Tibial nerve (tissue), 4 donors: ENCODE measurements around the gene LRRC1. TPM values are rescaled to one million over a fixed set of nuclear protein-coding genes. Genes with fewer than 3 reads are reported as not detected.

Experiments used
- DNase-seq, 2 donors: peaks; one replicate each; pipeline ENCODE4 v3.0.0-alpha.2; 2019; ENCODE audit warnings: low spot score in 2 of 2
- H3K27ac ChIP-seq, 4 donors: fragments of 200-600 bp; sonication (generic) in 3 of 4; one replicate each; pipeline ENCODE4 v1.5.1; 2017 to 2019; ENCODE audit warnings: mild to moderate bottlenecking in 1 of 4
- H3K27me3 ChIP-seq, 2 donors: fragments of 200-600 bp; sonication (generic) in 1 of 2; one replicate each; pipeline versions ENCODE4 v1.5.1 to v1.6.0; 2017 to 2019
- H3K36me3 ChIP-seq, 3 donors: fragments of 200-600 bp; sonication (generic); one replicate each; pipeline ENCODE4 v1.5.1; 2018 to 2019
- H3K4me1 ChIP-seq, 4 donors: fragments of 200-600 bp; sonication (generic) in 3 of 4; one replicate each; pipeline ENCODE4 v1.5.1; 2017 to 2019
- H3K4me3 ChIP-seq, 4 donors: fragments of 200-600 bp; sonication (generic) in 3 of 4; one replicate each; pipeline ENCODE4 v1.5.1; 2017 to 2019; ENCODE audit warnings: mild to moderate bottlenecking in 1 of 4, moderate library complexity in 1 of 4
- H3K9me3 ChIP-seq, 4 donors: fragments of 200-600 bp; sonication (generic) in 3 of 4; one replicate each; pipeline ENCODE4 v1.5.1; 2017 to 2019
- EP300 ChIP-seq, 2 donors: sonication (generic); formaldehyde crosslinking; IDR thresholded peaks; one replicate each; pipeline ENCODE4 v1.6.1; 2017; ENCODE audit warnings: antibody characterized with exemption in 2 of 2, mild to moderate bottlenecking in 1 of 2
- POLR2A ChIP-seq, 2 donors: fragments of 450-650 bp; IDR thresholded peaks; one replicate each; pipeline ENCODE4 v1.6.1; 2017; ENCODE audit warnings: antibody characterized with exemption in 2 of 2, mild to moderate bottlenecking in 2 of 2, moderate library complexity in 2 of 2
- WGBS, 2 donors: methylation state at CpG; one replicate each; pipeline ENCODE4 v1.1.5; 2018; 5-methylcytosine and 5-hydroxymethylcytosine counted together
- total RNA-seq, 4 donors: library from RNA; depleted of rRNA; stranded (reverse); fragments of >200 nt; gene quantifications; one replicate each; pipeline ENCODE4 v1.1.0, GENCODE V29; 2016
- TF ChIP-seq, protein P1 (sequence below), 5 experiments: fragments of 200-600 bp in 3 of 5; fragments of 450-650 bp in 2 of 5; sonication (generic) in 3 of 5; IDR thresholded peaks; one replicate each; pipeline ENCODE4 v1.5.1; 2016 to 2019; ENCODE audit warnings: antibody characterized with exemption in 5 of 5, mild to moderate bottlenecking in 3 of 5, moderate library complexity in 2 of 5

LRRC1 gene
- total RNA-seq, 4 donors from 2014 or later: 22.8 to 50.0 (median 39.6) TPM

DNA sequence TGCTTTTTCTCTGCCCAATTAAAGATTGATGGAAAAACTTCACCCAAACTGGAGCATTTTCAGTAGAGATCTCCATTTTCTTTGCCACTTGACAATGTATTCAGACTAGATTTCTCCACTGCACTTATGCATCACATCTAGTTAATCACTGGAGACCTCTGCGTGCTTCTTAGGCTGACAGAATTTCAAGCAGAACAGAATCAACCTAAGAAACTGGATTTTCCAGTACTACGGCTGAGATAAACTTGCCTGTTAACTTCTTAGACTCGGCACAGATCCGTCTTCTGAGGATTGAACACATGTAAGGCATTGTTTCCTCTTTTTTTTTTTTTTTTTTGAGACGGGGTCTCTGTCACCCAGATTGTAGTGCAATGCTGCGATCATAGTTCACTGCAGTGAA, 139.2 kb downstream of the LRRC1 start:
- H3K27ac ChIP-seq: no peak overlapping the region
- TF ChIP-seq, protein P1, sequence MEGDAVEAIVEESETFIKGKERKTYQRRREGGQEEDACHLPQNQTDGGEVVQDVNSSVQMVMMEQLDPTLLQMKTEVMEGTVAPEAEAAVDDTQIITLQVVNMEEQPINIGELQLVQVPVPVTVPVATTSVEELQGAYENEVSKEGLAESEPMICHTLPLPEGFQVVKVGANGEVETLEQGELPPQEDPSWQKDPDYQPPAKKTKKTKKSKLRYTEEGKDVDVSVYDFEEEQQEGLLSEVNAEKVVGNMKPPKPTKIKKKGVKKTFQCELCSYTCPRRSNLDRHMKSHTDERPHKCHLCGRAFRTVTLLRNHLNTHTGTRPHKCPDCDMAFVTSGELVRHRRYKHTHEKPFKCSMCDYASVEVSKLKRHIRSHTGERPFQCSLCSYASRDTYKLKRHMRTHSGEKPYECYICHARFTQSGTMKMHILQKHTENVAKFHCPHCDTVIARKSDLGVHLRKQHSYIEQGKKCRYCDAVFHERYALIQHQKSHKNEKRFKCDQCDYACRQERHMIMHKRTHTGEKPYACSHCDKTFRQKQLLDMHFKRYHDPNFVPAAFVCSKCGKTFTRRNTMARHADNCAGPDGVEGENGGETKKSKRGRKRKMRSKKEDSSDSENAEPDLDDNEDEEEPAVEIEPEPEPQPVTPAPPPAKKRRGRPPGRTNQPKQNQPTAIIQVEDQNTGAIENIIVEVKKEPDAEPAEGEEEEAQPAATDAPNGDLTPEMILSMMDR (IDR thresholded peaks at IDR 0.05): no peak
- TF ChIP-seq POLR2A (IDR thresholded peaks at IDR 0.05) (no peak), EP300 (IDR thresholded peaks at IDR 0.05) (no peak)
- DNase-seq: no peak

DNA sequence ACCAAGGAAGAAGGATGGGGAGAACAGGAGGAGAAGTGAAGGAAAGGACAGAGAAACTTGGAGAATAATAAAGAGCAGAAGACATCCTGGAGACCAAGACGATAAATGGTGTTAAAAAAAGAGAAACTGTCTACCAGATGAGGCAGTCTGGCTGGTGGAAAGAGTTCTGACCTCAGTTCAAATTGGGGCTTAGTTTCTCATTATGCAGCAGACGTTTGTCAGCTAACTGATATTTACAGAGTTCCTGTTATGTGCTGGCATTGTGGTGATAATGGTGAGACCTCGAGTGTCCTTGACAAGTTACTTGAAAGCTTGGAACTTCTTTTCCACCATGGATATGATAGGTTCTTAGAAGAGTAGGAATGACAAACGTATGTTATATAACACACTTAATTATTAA, 142.7 kb downstream of the LRRC1 start:
- H3K4me3 ChIP-seq: no peak overlapping the region
- TF ChIP-seq, protein P1 (IDR thresholded peaks at IDR 0.05): no peak
- no peak for TF ChIP-seq POLR2A (IDR thresholded peaks at IDR 0.05)
- TF ChIP-seq EP300 (IDR thresholded peaks at IDR 0.05): no peak
- H3K36me3 ChIP-seq: no peaks in the 10 kb centered on the region
- no peaks in the 10 kb centered on the region for H3K27me3 ChIP-seq
- H3K27ac ChIP-seq: no peak overlapping the region
- WGBS, 2 donors: 58 to 63% methylated on average over 4 of the region's 4 CpGs
- peaks cover 0 to 1% (median under 1%) of the 10 kb centered on the region in 4 donors for H3K4me1 ChIP-seq
- H3K9me3 ChIP-seq: no peaks in the 10 kb centered on the region
- no peak for DNase-seq

More for the DNA sequence above, 139.2 kb downstream of the LRRC1 start:
- WGBS, 2 donors: 89 to 94% methylated on average over 6 of the region's 6 CpGs
- no peaks in the 10 kb centered on the region for H3K27me3 ChIP-seq
- H3K9me3 ChIP-seq: no peaks in the 10 kb centered on the region
- H3K4me3 ChIP-seq: no peak overlapping the region
- peaks cover 0 to 4% (median 0%) of the 10 kb centered on the region in 4 donors for H3K4me1 ChIP-seq
- no peaks in the 10 kb centered on the region for H3K36me3 ChIP-seq

DNA sequence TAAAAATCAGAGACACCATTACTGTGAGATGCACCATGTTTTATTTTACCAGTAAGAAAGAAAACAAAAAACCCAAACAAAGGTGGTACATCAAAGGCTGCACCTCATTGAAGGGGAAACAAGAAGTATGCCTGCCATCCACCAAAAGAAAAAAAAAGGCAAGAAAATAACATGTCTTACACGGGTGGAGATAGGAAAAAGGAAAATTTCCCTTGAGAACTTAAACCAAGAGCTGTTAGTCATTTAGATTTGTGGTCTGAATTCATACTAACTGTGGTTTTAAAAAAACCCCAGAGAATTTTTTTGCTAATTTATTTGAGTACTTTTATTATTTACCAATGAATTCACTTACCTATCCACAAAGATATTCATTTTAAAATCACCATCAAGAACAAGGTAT, 144.0 kb downstream of the LRRC1 start:
- Histone ChIP-seq H3K9me3 (no peaks in the 10 kb centered on the region), H3K4me3 (no peak overlapping the region), H3K4me1 (peaks cover 0 to 15% (median 6%) of the 10 kb centered on the region in 4 donors), H3K36me3 (no peaks in the 10 kb centered on the region), H3K27me3 (no peaks in the 10 kb centered on the region), H3K27ac (no peak overlapping the region)
- TF ChIP-seq, protein P1 (IDR thresholded peaks at IDR 0.05): no peak
- TF ChIP-seq EP300 (IDR thresholded peaks at IDR 0.05) (no peak), POLR2A (IDR thresholded peaks at IDR 0.05) (no peak)
- WGBS, 2 donors: 30 to 43% methylated on average over 1 of the region's 1 CpG
- DNase-seq: no peak

DNA sequence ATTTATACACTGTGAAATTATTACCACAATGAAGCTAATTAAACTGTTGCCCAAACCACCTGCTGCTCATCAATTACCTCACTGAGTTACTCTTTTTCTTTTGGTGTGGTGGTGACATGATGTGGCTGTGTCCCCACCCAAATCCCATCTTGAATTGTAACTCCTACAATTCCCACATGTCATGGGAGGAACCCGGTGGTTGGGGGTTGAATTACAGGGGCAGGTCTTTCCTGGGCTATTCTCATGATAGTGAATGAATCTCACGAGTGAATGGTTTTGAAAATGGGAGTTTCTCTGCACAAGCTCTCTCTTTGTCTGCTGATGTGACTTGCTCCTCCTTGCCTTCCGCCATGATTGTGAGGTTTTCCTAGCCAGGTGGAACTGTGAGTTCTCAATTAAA, 145.0 kb downstream of the LRRC1 start:
- H3K27ac ChIP-seq: no peak overlapping the region
- H3K36me3 ChIP-seq: no peaks in the 10 kb centered on the region
- H3K27me3 ChIP-seq: no peaks in the 10 kb centered on the region
- H3K4me3 ChIP-seq: no peak overlapping the region
- TF ChIP-seq, protein P1 (IDR thresholded peaks at IDR 0.05): no peak
- TF ChIP-seq POLR2A (IDR thresholded peaks at IDR 0.05) (no peak), EP300 (IDR thresholded peaks at IDR 0.05) (no peak)
- no peaks in the 10 kb centered on the region for H3K9me3 ChIP-seq
- peaks cover 0 to 25% (median 6%) of the 10 kb centered on the region in 4 donors for H3K4me1 ChIP-seq
- no peak for DNase-seq
- 86 to 88% methylated on average over 3 of the region's 3 CpGs for WGBS, 2 donors

DNA sequence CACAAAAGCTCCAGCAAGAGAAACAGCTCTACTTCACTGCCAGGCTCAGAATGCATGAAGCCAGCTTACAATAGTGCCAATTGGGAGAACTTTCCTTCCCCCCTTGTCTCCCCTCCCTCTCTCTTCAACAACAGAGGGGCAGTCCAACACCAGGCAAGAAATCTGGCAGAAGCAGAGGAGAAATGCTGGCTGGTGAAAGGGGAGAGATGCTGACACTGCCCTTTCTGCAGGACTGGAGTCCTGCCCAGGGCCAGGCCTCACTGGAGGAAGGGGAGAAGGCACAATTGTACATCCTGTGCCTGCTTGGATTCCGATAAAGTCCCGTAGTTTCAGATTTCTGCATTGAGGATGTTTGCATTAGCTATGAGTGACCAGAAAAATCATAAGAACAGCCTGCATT, 148.6 kb downstream of the LRRC1 start:
- Histone ChIP-seq H3K27ac (peak overlapping the region in 2 of 4 donors; percentile 54 to 71), H3K4me1 (peaks cover 0 to 25% (median 6%) of the 10 kb centered on the region in 4 donors), H3K36me3 (no peaks in the 10 kb centered on the region), H3K27me3 (no peaks in the 10 kb centered on the region), H3K9me3 (peaks cover 0 to 11% (median 0%) of the 10 kb centered on the region in 4 donors), H3K4me3 (no peak overlapping the region)
- TF ChIP-seq EP300 (IDR thresholded peaks at IDR 0.05): peak in 1 of 2 donors; percentile 71
- TF ChIP-seq, protein P1 (IDR thresholded peaks at IDR 0.05): no peak
- no peak for DNase-seq
- 15 to 32% methylated on average over 2 of the region's 2 CpGs for WGBS, 2 donors
